Heart right ventricle (tissue), 16 donors: ENCODE results near the gene RAB33A. TPM values are rescaled to one million over a fixed set of nuclear protein-coding genes. Genes with fewer than 3 reads are reported as not detected.

ENCODE experiments used
- ATAC-seq, 8 donors: fragments of 200-7000 bp; cut with Tn5 transposase; one replicate each; pipeline ENCODE4 v1.9.1; 2020; ENCODE audit warnings: mild to moderate bottlenecking in 8 of 8, moderate library complexity in 8 of 8, moderate number of reproducible peaks in 1 of 8
- DNase-seq, 2 donors: peaks; one replicate each; pipeline ENCODE4 v3.0.0-alpha.2; 2020
- H3K27ac ChIP-seq, 10 donors: fragments of 200-600 bp; sonication (generic) in 2 of 10; one replicate each; pipeline versions ENCODE4 v1.5.0 to v1.8.0; 2020 to 2022; ENCODE audit warnings: mild to moderate bottlenecking in 3 of 10
- H3K27me3 ChIP-seq, 7 donors: fragments of 200-600 bp; one replicate each; pipeline ENCODE4 v1.8.0; 2021 to 2022; ENCODE audit warnings: mild to moderate bottlenecking in 2 of 7
- H3K36me3 ChIP-seq, 9 donors: fragments of 200-600 bp; sonication (generic) in 1 of 9; one replicate each; pipeline versions ENCODE4 v1.5.0 to v1.8.0; 2020 to 2022; ENCODE audit warnings: mild to moderate bottlenecking in 2 of 9
- H3K4me1 ChIP-seq, 9 donors: fragments of 200-600 bp; sonication (generic) in 1 of 9; one replicate each; pipeline versions ENCODE4 v1.5.0 to v1.8.0; 2020 to 2022; ENCODE audit warnings: mild to moderate bottlenecking in 4 of 9
- H3K4me3 ChIP-seq, 10 donors: fragments of 200-600 bp; sonication (generic) in 2 of 10; one replicate each; pipeline versions ENCODE4 v1.5.0 to v1.8.0; 2020 to 2022; ENCODE audit warnings: mild to moderate bottlenecking in 7 of 10, moderate library complexity in 2 of 10
- H3K9me3 ChIP-seq, 11 donors: fragments of 200-600 bp in 10 of 11; sonication (generic) in 2 of 11; one replicate each; pipeline versions ENCODE4 v1.5.0 to v1.8.0; 2013 to 2022; ENCODE audit warnings: mild to moderate bottlenecking in 2 of 11, control low read depth in 1 of 11, moderate library complexity in 1 of 11
- CTCF ChIP-seq, 9 donors: fragments of 200-600 bp; sonication (generic) in 2 of 9; IDR thresholded peaks; one replicate each; pipeline versions ENCODE4 v1.5.0 to v1.8.0; 2021 to 2022; ENCODE audit warnings: antibody characterized with exemption in 9 of 9, mild to moderate bottlenecking in 5 of 9, moderate library complexity in 1 of 9
- WGBS, 2 donors: extraction: QIAGEN DNeasy Blood & Tissue Kit; methylation state at CpG; one replicate each; pipeline ENCODE4 v1.1.7; 2013; ENCODE audit warnings: inconsistent platforms in 1 of 2; 5-methylcytosine and 5-hydroxymethylcytosine counted together
- intact Hi-C, 10 donors: fragments of 100-400 bp; cut with DNase I; formaldehyde crosslinking; loops; one replicate each; pipeline versions ENCODE4 v1.11.1 to v1.14.2; 2022
- polyA plus RNA-seq, 2 donors: library from polyadenylated mRNA; stranded (reverse); fragments of 200-250 nt; gene quantifications; one replicate each; pipeline ENCODE4 v1.2.3, GENCODE V29; 2013
- total RNA-seq, 10 donors: library from RNA; stranded (reverse); fragmentation: NEBNext Ultra II Directional in 3 of 10; extraction: Animal tissue kit (Norgen Biotek cat#: 25700) in 3 of 10; gene quantifications; one replicate each; pipeline versions ENCODE4 v1.2.1 to v1.2.4, GENCODE V29; 2021 to 2023
- donor health status: Arrhythmogenic right ventricular cardiomyopathy.
- donor health status: ischemic (EF 13 %, LVEDD 7.1; RV severe dilation, severe dysfunction).
- donor health status: healthy with polysubstance abuse.
- donor health status: DM: no; HTN: yes; CAD: no.
- donor health status: DM: no; HTN: no; CAD: no.
- donor health status: ischemic (EF 25% LVEDD 6.9; RV normal size, moderate dysfunction).
- donor health status: ischemic (EF 25% LVEDD 5.7; RV mildly dilated, moderate dysfunction).
- donor health status: healthy.
- donor health status: DM: yes; HTN: yes; CAD: no.
- donor health status: Ischemic cardiomyopathy.
- donor health status: ischemic (EF 35%, LVEDD 5.7; RV mildly dilated, moderate dysfunction).
- donor health status: nonischemic (EF 11% LVEDD 7.7; RV severe dilation, severe dysfunction).
- donor health status: DM: yes; HTN: yes; CAD: no.
- donor health status: PGD.
- donor health status: ischemic (EF 29% LVEDD 5.4; RV normal size, mild dysfunction).
- donor health status: nonischemic (EF 23%, LVEDD 6.1; RV moderate dilation, normal function).

The RAB33A gene
- total and polyA plus RNA-seq, 12 donors = 0.22 to 4.6 (median 1.6) TPM

GRCh38 chrX:130196466-130196865 lies 24.7 kb downstream of the RAB33A start:
- no peak for DNase-seq
- H3K27ac ChIP-seq = no peak overlapping the region
- no peak for ATAC-seq
- intact Hi-C loops = loop anchor here in 6 of 10 donors (5.0 to 10.0 kb wide), 4 partner anchors 72 to 592 kb away; no protein-coding TSS in a partner anchor
- H3K4me3 ChIP-seq = no peak overlapping the region
- WGBS, 2 donors = 65 to 72% methylated on average over 7 of the region's 7 CpGs
- no peak for TF ChIP-seq CTCF (IDR thresholded peaks at IDR 0.05)
- H3K4me1 ChIP-seq = no peaks in the 10 kb centered on the region
- H3K27me3 ChIP-seq = no peaks in the 10 kb centered on the region
- H3K36me3 ChIP-seq = no peaks in the 10 kb centered on the region
- no peaks in the 10 kb centered on the region for H3K9me3 ChIP-seq

DNA sequence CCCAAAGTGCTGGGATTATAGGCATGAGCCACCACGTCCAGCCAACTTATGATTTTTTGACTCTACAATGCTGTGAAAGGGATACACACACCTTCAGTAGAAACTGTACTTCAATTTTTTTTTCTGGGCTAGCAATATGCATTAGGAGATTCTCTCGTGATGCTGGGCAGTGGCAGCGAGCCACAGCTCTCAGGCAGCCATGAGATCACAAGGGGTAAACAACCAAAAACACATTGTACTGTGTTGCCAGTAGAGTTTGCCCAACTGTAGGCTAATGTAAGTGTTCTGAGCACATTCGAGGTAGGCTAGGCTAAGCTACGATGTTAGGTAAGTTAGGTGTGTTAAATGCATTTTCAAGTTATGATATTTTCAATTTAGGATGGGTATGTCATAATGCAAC lies 25.7 kb downstream of the RAB33A start:
- DNase-seq (no peak), ATAC-seq (no peak)
- Histone ChIP-seq H3K4me3 (no peak overlapping the region), H3K4me1 (no peaks in the 10 kb centered on the region), H3K36me3 (peaks cover 0 to 4% (median 0%) of the 10 kb centered on the region in 9 donors), H3K27me3 (no peaks in the 10 kb centered on the region), H3K9me3 (no peaks in the 10 kb centered on the region), H3K27ac (no peak overlapping the region)
- intact Hi-C loops = loop anchor here in 6 of 10 donors (5.0 to 10.0 kb wide), 4 partner anchors 73 to 593 kb away; no protein-coding TSS in a partner anchor
- WGBS, 2 donors = 69 to 72% methylated on average over 5 of the region's 5 CpGs
- TF ChIP-seq CTCF (IDR thresholded peaks at IDR 0.05) = no peak

DNA sequence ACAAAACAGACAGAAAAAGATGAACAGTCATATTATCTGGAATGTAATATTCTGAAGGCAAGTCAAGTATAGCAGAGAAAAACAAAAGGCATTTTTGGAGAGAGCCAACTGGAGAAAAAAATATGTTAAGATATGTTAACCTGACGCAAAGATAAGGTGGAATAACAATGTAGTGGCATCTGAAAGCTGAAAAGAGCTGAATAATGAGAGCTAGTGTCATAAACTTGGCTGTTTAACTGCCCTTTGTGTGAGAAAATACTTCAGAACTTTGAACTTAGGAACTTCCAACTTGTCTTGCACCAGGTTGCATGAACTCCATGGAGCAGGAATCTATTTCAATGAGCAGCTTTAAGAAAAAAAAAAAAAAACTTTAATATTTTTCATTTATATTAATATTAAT lies 32.9 kb downstream of the RAB33A start:
- no peak for TF ChIP-seq CTCF (IDR thresholded peaks at IDR 0.05)
- Histone ChIP-seq H3K27ac (no peak overlapping the region), H3K9me3 (no peaks in the 10 kb centered on the region), H3K27me3 (no peaks in the 10 kb centered on the region), H3K4me1 (no peaks in the 10 kb centered on the region), H3K36me3 (peaks cover 0 to 36% (median 0%) of the 10 kb centered on the region in 9 donors), H3K4me3 (no peak overlapping the region)
- ATAC-seq (no peak), DNase-seq (no peak)
- WGBS, 2 donors = 95 to 100% methylated on average over 1 of the region's 1 CpG
- intact Hi-C loops = no loop called here

- no peak for ATAC-seq
- no peak for TF ChIP-seq CTCF (IDR thresholded peaks at IDR 0.05)
- Histone ChIP-seq H3K27me3 (peaks cover 0 to 4% (median 0%) of the 10 kb centered on the region in 7 donors), H3K4me3 (no peak overlapping the region), H3K36me3 (peaks cover 0 to 62% (median 0%) of the 10 kb centered on the region in 9 donors), H3K4me1 (no peaks in the 10 kb centered on the region), H3K27ac (no peak overlapping the region), H3K9me3 (no peaks in the 10 kb centered on the region)
- 95 to 100% methylated on average over 4 of the region's 4 CpGs for WGBS, 2 donors
- intact Hi-C loops = no loop called here
- no peak for DNase-seq
Measured at GRCh38 chrX:130211415-130212186, 39.8 kb downstream of the RAB33A start.
